Trophoblast cell (in vitro differentiated cells and primary cell): ENCODE results near the gene ATXN1L.
"Not testable (repeated sequence)": the region's sequence is repeated elsewhere in the genome, so short reads cannot be mapped to it uniquely, and the experiment has no call there.

ENCODE experiments used
- DNase-seq, 2 donors: peaks; one replicate each; pipeline ENCODE4 v3.0.0-alpha.2; 2016
- H2AFZ ChIP-seq: 2 replicates; pipeline ENCODE4 v1.6.1; 2013; ENCODE audit warnings: low read length, moderate library complexity, mild to moderate bottlenecking; ENCODE audit not compliant: insufficient read depth, poor library complexity
- H2AK5ac ChIP-seq: 2 replicates; pipeline ENCODE4 v1.6.1; 2013; ENCODE audit warnings: mild to moderate bottlenecking, low read length
- H2BK120ac ChIP-seq: 2 replicates; pipeline ENCODE4 v1.6.1; 2013; ENCODE audit warnings: low read length, mild to moderate bottlenecking, moderate library complexity; ENCODE audit not compliant: insufficient read depth, poor library complexity
- H2BK12ac ChIP-seq: 2 replicates; pipeline ENCODE4 v1.6.1; 2013; ENCODE audit warnings: mild to moderate bottlenecking, low read length, moderate library complexity
- H2BK5ac ChIP-seq: 2 replicates; pipeline ENCODE4 v1.6.1; 2013; ENCODE audit warnings: low read length, low read depth, moderate library complexity, mild to moderate bottlenecking; ENCODE audit not compliant: poor library complexity
- H3K14ac ChIP-seq: 2 replicates; pipeline ENCODE4 v1.6.1; 2013; ENCODE audit warnings: mild to moderate bottlenecking, low read length
- H3K18ac ChIP-seq: 2 replicates; pipeline ENCODE4 v1.6.1; 2013; ENCODE audit warnings: mild to moderate bottlenecking, low read length
- H3K23ac ChIP-seq: 2 replicates; pipeline ENCODE4 v1.6.1; 2013; ENCODE audit warnings: low read length
- H3K27ac ChIP-seq: 2 replicates; pipeline ENCODE4 v1.5.1; 2013; ENCODE audit warnings: low read depth, mild to moderate bottlenecking, inconsistent platforms, low read length, moderate library complexity
- H3K27me3 ChIP-seq: 2 replicates; pipeline ENCODE4 v1.6.1; 2013; ENCODE audit warnings: inconsistent platforms, mild to moderate bottlenecking, low read length, moderate library complexity; ENCODE audit not compliant: insufficient read depth
- H3K36me3 ChIP-seq, 2 experiments: 1 replicate in 1 of 2; 2 replicates in 1 of 2; pipeline ENCODE4 v1.6.1; 2013; ENCODE audit warnings: low read length in 2 of 2, mild to moderate bottlenecking in 2 of 2, moderate library complexity in 1 of 2; ENCODE audit not compliant: insufficient read depth in 2 of 2, control insufficient read depth in 1 of 2
- H3K4ac ChIP-seq: 2 replicates; pipeline ENCODE4 v1.6.1; 2013; ENCODE audit warnings: low read depth, mild to moderate bottlenecking, low read length, moderate library complexity
- H3K4me1 ChIP-seq, 2 experiments: 1 replicate in 1 of 2; 2 replicates in 1 of 2; pipeline ENCODE4 v1.6.1; 2013; ENCODE audit warnings: low read length in 2 of 2, mild to moderate bottlenecking in 2 of 2, moderate library complexity in 1 of 2; ENCODE audit not compliant: insufficient read depth in 2 of 2, control insufficient read depth in 1 of 2
- H3K4me2 ChIP-seq: 2 replicates; pipeline ENCODE4 v1.6.1; 2013; ENCODE audit warnings: inconsistent platforms, mild to moderate bottlenecking, low read length, moderate library complexity
- H3K4me3 ChIP-seq: 2 replicates; pipeline ENCODE4 v1.5.1; 2013; ENCODE audit warnings: mild to moderate bottlenecking, low read depth, low read length, inconsistent platforms
- H3K79me1 ChIP-seq: one replicate; pipeline ENCODE4 v1.6.1; 2013; ENCODE audit warnings: low read length
- H3K79me2 ChIP-seq: 2 replicates; pipeline ENCODE4 v1.6.1; 2013; ENCODE audit warnings: low read length, mild to moderate bottlenecking; ENCODE audit not compliant: control insufficient read depth, insufficient read depth, poor library complexity
- H3K9ac ChIP-seq: 2 replicates; pipeline ENCODE4 v1.6.1; 2013; ENCODE audit warnings: mild to moderate bottlenecking, low read length
- H3K9me3 ChIP-seq: 2 replicates; pipeline ENCODE4 v1.6.1; 2013; ENCODE audit warnings: low read depth, mild to moderate bottlenecking, control low read depth, inconsistent platforms, low read length; ENCODE audit not compliant: insufficient read depth
- H4K12ac ChIP-seq: 2 replicates; pipeline ENCODE4 v1.6.1; 2013; ENCODE audit warnings: low read depth, mild to moderate bottlenecking, low read length, moderate library complexity
- H4K8ac ChIP-seq: 2 replicates; pipeline ENCODE4 v1.6.1; 2013; ENCODE audit warnings: low read depth, mild to moderate bottlenecking, low read length, moderate library complexity
- H4K91ac ChIP-seq: one replicate; pipeline ENCODE4 v1.6.1; 2013; ENCODE audit warnings: low read depth, mild to moderate bottlenecking, low read length, moderate library complexity
- WGBS: extraction: QIAGEN DNeasy Blood & Tissue Kit; methylation state at CpG from one replicate; pipeline ENCODE4 v1.1.7; 2013; ENCODE audit warnings: missing lambda C conversion rate; ENCODE audit not compliant: insufficient read length, insufficient coverage; ENCODE audit errors: extremely low coverage; 5-methylcytosine and 5-hydroxymethylcytosine counted together

The ATXN1L gene

GRCh38 chr16:71904239-71904638, 58.5 kb downstream of the ATXN1L start:
- Histone ChIP-seq H3K4me2 (no peak overlapping the region), H3K14ac (no peak overlapping the region), H2AFZ (no peak overlapping the region), H3K4me1 (no peaks in the 10 kb centered on the region), H4K12ac (no peak overlapping the region), H3K4ac (peak overlapping the region; percentile 89), H2BK12ac (no peak overlapping the region), H4K8ac (no peak overlapping the region), H4K91ac (no peak overlapping the region), H2AK5ac (no peak overlapping the region), H3K9me3 (no peaks in the 10 kb centered on the region), H3K27me3 (no peaks in the 10 kb centered on the region), H3K23ac (no peak overlapping the region), H3K36me3 (peaks cover 3 to 12% of the 10 kb centered on the region in 2 experiments), H3K4me3 (no peak overlapping the region), H2BK120ac (no peak overlapping the region), H3K79me1 (no peaks in the 10 kb centered on the region), H3K9ac (no peak overlapping the region), H3K18ac (no peak overlapping the region), H2BK5ac (no peak overlapping the region), H3K27ac (no peak overlapping the region), H3K79me2 (peaks cover 39% of the 10 kb centered on the region)
- DNase-seq = no peak
- WGBS = no CpG with 5 or more reads among the region's 9 CpGs

- H3K9ac ChIP-seq, H3K9me3 ChIP-seq, H3K18ac ChIP-seq, H2AFZ ChIP-seq, H4K12ac ChIP-seq, H2BK120ac ChIP-seq, H4K8ac ChIP-seq, H2BK5ac ChIP-seq, H4K91ac ChIP-seq, H3K14ac ChIP-seq, H3K79me1 ChIP-seq, H3K4me1 ChIP-seq, H3K4me2 ChIP-seq, DNase-seq, H2BK12ac ChIP-seq, H3K23ac ChIP-seq, H2AK5ac ChIP-seq, H3K27me3 ChIP-seq, H3K4me3 ChIP-seq, H3K27ac ChIP-seq: not testable (repeated sequence)
- WGBS = no CpG with 5 or more reads among the region's 6 CpGs
- H3K36me3 ChIP-seq = peaks cover 4 to 14% of the 10 kb centered on the region in 2 experiments
- H3K4ac ChIP-seq = peak overlapping the region; percentile 90
- peaks cover 39% of the 10 kb centered on the region for H3K79me2 ChIP-seq
These were observed 60.0 kb downstream of the ATXN1L start for GRCh38 chr16:71905765-71906164.
